Measurements from ENCODE around the gene FAM20A. TPM values are rescaled to one million over a fixed set of nuclear protein-coding genes. Genes with fewer than 3 reads are reported as not detected.

Gene FAM20A
- total RNA-seq (2022; extraction: Qiagen RNA extraction) = 0.04 to 0.18 TPM (median 0.10 TPM) in 3 of 5 replicates, not detected in the others

DNA sequence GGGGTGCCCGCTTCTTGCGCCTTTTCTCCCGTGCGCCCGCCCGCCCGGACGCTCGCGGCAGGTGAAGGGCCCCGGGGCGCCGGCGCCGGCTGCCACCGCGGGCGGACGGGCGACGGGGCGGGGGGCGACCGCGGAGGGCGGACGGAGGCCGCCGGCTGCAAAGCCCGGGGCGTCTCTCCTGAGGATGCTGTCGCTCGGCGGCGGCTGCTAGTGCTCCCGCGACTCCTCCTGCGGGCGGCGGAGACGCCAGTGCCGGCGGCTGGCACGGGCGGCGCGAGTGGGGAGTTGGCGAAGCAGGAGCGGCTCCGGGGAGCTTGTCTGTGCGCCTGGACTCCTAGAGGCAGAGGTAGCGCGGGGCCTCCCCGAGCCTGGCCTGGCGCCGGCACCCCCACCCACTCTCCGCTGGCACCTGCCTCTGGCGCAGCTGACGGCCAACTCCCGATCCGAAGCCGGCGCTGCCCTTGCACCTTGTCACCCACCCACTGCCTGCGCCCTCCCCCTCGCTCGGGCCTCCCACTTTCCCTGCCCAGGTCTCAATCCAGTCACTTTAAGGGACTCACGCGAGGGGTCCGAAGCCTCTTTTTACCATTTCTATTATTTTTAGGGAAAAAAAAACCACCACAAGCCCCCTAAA, at the start of gene FAM20A:
FAM20A (minus strand) TSS at position 437 of the 634 bp plus-strand sequence. CDS start 701 bp downstream, outside the sequence.

DNA sequence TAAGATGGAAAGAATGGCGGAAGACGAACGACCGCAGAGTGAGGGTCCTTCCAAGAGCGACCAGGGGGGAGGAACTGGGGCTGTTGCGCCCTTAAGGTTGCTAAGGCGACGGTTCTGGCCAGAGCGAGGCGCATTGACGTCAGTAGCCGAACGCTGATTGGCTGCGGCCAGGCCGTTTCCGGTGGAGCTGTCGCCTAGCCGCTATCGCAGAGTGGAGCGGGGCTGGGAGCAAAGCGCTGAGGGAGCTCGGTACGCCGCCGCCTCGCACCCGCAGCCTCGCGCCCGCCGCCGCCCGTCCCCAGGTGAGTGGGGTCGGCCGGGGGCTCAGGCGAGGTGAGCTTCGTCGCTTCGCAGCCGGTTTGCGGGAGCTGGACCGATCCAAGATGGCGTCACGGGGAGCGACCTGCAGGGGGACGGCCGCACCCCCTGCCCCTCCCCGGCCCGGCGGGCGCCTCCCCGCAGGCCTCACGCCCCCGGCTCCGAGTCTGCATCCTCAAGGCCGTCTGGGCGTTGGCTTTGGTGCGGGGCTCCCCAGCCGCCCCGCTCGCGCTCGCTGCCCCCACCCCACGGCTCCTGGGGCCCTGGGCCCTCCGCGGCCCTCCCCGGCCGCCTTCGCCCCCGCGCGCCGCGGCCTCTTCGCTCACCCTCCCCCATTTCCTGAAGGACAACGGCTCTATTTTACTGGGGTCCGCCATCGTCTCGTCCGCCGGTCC, 88.8 kb downstream of the FAM20A start, which contains the start of gene PRKAR1A:
PRKAR1A (plus strand) TSS at position 184 of the 713 bp plus-strand sequence. CDS start 2,970 bp downstream, outside the sequence.

Other genes with a start within 250 kb of the FAM20A start
- 6.8 to 10.4 TPM (median 9.3 TPM) in 5 replicates for gene WIPI1, start 143.9 kb downstream of the FAM20A start, total RNA-seq (2022; extraction: Qiagen RNA extraction)
- gene PRKAR1A, start 88.9 kb downstream of the FAM20A start, total RNA-seq (2022; extraction: Qiagen RNA extraction) = 123 to 181 TPM (median 164 TPM) in 5 replicates

Measured in A549 treated with CORT108297 at 1 μM for 4 hours (cell line).